DND-41 (cell line): ENCODE measurements around the gene TLCD3B.
A peak's percentile ranks its signal among the peaks of the same experiment; 100 is the strongest.

Experiments used
- ATAC-seq: fragments of 200-7000 bp; cut with Tn5 transposase; 3 replicates; pipeline ENCODE4 v1.9.1; 2021; ENCODE audit warnings: low read depth; ENCODE audit not compliant: insufficient read depth
- DNase-seq: peaks from one replicate; pipeline ENCODE4 v3.0.0-alpha.2; 2020
- H2AFZ ChIP-seq: 2 replicates; pipeline ENCODE4 v1.6.0; 2012; ENCODE audit warnings: low read depth, low read length
- H3K27ac ChIP-seq: 2 replicates; pipeline ENCODE4 v1.5.1; 2012; ENCODE audit warnings: low read length, inconsistent platforms
- H3K27me3 ChIP-seq: fragments of 200-600 bp; sonication (generic); 2 replicates; pipeline ENCODE4 v1.6.0; 2012; ENCODE audit warnings: low read length, mild to moderate bottlenecking, inconsistent platforms; ENCODE audit not compliant: insufficient read depth, poor library complexity
- H3K36me3 ChIP-seq: 2 replicates; pipeline ENCODE4 v1.5.1; 2012; ENCODE audit warnings: low read length, inconsistent platforms; ENCODE audit not compliant: insufficient read depth
- H3K4me1 ChIP-seq: 2 replicates; pipeline ENCODE4 v1.5.1; 2012; ENCODE audit warnings: mild to moderate bottlenecking, low read length; ENCODE audit not compliant: insufficient read depth
- H3K4me2 ChIP-seq: 2 replicates; pipeline ENCODE4 v1.6.0; 2012; ENCODE audit warnings: mild to moderate bottlenecking, moderate library complexity, low read length, inconsistent platforms; ENCODE audit not compliant: insufficient read depth
- H3K4me3 ChIP-seq, 2 experiments: fragments of 200-600 bp in 1 of 2; shearing (Covaris generic) in 1 of 2; 2 replicates each; pipeline ENCODE4 v1.5.1; 2012 to 2016; ENCODE audit warnings: inconsistent platforms in 2 of 2, low read length in 2 of 2, mild to moderate bottlenecking in 2 of 2, low read depth in 1 of 2, moderate library complexity in 1 of 2
- H3K79me2 ChIP-seq: 2 replicates; pipeline ENCODE4 v1.6.0; 2012; ENCODE audit warnings: low read length, inconsistent platforms; ENCODE audit not compliant: insufficient read depth
- H3K9ac ChIP-seq: 2 replicates; pipeline ENCODE4 v1.6.0; 2012; ENCODE audit warnings: low read depth, mild to moderate bottlenecking, inconsistent platforms, low read length, moderate library complexity
- H3K9me3 ChIP-seq: 2 replicates; pipeline ENCODE4 v1.5.1; 2012; ENCODE audit warnings: low read length, moderate library complexity, mild to moderate bottlenecking, inconsistent platforms; ENCODE audit not compliant: insufficient read depth, severe bottlenecking
- H4K20me1 ChIP-seq: 2 replicates; pipeline ENCODE4 v1.6.0; 2012; ENCODE audit warnings: low read length; ENCODE audit not compliant: insufficient read depth
- EZH2 ChIP-seq: IDR thresholded peaks from 3 replicates; pipeline ENCODE4 v1.6.1; 2012; ENCODE audit warnings: borderline replicate concordance, low read depth, mild to moderate bottlenecking, moderate library complexity, low read length, inconsistent platforms; ENCODE audit not compliant: severe bottlenecking
- TF ChIP-seq, protein P1 (sequence below): IDR thresholded peaks from 2 replicates; pipeline ENCODE4 v1.5.1; 2012; ENCODE audit warnings: borderline replicate concordance, low read length, moderate library complexity, mild to moderate bottlenecking; ENCODE audit not compliant: poor library complexity, severe bottlenecking; ENCODE audit errors: extremely low read depth

Gene TLCD3B

DNA sequence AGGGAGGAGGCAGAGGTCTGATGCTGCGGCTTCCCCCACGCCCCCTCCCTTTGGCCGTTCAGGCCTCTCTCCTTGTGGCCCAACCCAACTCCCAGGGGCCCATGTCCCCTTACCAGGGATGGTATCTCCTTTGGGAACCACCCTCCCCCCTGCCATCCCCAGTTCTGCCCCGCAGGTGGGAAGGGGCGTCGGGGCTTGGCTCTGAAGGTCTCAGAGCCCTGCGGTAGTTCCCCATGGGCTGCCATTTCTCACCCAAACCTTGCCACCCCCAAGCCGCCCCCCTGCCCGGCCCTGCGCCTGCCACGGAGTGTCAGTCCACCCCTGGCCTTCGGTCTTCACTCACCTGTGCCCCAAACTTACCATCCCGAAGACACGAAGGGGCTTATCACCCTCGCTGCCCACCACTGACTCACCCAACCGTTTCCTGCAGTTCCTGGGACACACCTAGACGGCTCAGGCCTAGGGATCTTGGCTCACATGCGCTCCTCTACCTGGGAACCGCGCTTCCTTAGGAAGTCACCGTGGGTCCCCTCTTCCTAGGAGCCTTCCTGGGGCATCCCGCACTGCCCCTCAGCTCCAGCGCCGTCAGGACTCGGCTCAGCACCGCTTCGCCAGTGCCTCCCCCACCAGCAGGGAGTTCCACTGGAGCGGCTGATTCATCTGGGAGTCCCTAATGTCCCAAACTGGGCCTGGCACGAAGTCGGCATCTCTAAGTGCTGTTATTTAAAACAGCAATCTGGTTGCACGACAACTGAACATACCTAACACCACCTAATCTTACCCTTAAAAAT lies 19.2 kb downstream of the TLCD3B start:
- ATAC-seq (no peak), DNase-seq (no peak)
- Histone ChIP-seq H3K9me3 (no peaks in the 10 kb centered on the region), H4K20me1 (peaks cover 7% of the 10 kb centered on the region; the same call in 1 of the 2 replicates), H2AFZ (peak overlapping the region; percentile 89; the same call in 1 of the 2 replicates), H3K27ac (no peak overlapping the region), H3K79me2 (no peaks in the 10 kb centered on the region), H3K4me3 (peak overlapping the region in 1 of 2 experiments; percentile 71; a peak in 1 of 4 replicates), H3K4me2 (peak overlapping the region; percentile 98), H3K27me3 (no peaks in the 10 kb centered on the region), H3K9ac (peak overlapping the region; percentile 70; the same call in 1 of the 2 replicates), H3K4me1 (peaks cover 17% of the 10 kb centered on the region), H3K36me3 (no peaks in the 10 kb centered on the region)
- TF ChIP-seq, protein P1, sequence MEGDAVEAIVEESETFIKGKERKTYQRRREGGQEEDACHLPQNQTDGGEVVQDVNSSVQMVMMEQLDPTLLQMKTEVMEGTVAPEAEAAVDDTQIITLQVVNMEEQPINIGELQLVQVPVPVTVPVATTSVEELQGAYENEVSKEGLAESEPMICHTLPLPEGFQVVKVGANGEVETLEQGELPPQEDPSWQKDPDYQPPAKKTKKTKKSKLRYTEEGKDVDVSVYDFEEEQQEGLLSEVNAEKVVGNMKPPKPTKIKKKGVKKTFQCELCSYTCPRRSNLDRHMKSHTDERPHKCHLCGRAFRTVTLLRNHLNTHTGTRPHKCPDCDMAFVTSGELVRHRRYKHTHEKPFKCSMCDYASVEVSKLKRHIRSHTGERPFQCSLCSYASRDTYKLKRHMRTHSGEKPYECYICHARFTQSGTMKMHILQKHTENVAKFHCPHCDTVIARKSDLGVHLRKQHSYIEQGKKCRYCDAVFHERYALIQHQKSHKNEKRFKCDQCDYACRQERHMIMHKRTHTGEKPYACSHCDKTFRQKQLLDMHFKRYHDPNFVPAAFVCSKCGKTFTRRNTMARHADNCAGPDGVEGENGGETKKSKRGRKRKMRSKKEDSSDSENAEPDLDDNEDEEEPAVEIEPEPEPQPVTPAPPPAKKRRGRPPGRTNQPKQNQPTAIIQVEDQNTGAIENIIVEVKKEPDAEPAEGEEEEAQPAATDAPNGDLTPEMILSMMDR, result no peak
- TF ChIP-seq EZH2, result no peak

DNA sequence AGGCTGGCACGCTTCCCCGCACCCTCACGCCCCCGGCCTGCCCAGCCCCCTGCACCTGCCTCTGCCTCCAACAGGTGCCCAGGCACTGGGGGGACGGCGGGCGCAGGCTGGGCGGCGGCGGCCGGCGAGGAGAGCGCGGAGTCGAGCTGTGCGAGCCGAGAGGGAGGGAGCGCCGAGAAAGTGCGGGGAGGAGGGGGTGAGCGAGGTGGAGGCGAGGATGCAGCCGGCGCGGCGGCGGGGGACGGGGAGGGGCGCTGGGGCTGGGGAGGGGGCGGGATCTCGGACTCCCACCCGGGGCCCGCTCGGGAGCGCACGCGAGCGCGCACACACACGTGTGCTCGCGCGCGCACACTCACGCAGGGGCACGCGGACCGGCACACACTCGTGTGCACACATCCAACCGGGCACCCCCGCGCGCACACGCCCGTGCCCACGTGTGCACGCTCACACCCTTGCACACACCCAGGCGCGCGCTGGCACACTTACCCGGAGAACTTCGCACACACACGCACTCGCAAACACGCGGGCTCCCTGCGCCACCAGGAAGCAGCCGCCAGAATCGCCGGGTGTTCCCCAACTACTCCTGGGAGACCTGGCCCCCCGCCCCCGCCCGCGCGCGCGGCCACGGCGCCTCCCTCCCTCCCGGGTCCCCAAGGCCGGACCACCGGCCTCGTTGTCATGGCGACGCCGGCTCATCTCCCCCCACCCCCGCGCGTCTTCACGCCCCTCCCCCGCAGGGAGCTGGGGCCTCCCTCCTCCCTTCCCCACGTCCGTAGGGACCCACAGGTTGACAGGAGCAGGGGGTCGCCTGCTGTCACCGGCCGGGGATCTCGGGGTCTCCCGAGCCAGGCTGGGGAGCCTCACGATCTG lies 20.0 kb downstream of the TLCD3B start, which contains the start of gene DOC2A:
TSS of gene DOC2A (minus strand) at position 184 of the 870 bp plus-strand sequence. CDS start 805 bp downstream, outside the sequence.
- Histone ChIP-seq H2AFZ (peak within 1 kb of the TSS; percentile 89), H3K27ac (no peak within 1 kb of the TSS; the same call in 1 of the 2 replicates), H3K79me2 (no peaks in the 10 kb centered on the region), H3K9me3 (no peaks in the 10 kb centered on the region), H3K4me1 (peaks cover 17% of the 10 kb centered on the region), H3K36me3 (peaks cover 8% of the 10 kb centered on the region; the same call in 1 of the 2 replicates), H4K20me1 (peaks cover 7% of the 10 kb centered on the region; the same call in 1 of the 2 replicates), H3K4me3 (peak within 1 kb of the TSS; percentile 36 to 71; a peak in 3 of 4 replicates), H3K4me2 (peak within 1 kb of the TSS; percentile 98), H3K27me3 (no peaks in the 10 kb centered on the region), H3K9ac (peak within 1 kb of the TSS; percentile 70)
- TF ChIP-seq EZH2, result no peak
- DNase-seq (peak; percentile 79), ATAC-seq (peak; percentile 88)

DNA sequence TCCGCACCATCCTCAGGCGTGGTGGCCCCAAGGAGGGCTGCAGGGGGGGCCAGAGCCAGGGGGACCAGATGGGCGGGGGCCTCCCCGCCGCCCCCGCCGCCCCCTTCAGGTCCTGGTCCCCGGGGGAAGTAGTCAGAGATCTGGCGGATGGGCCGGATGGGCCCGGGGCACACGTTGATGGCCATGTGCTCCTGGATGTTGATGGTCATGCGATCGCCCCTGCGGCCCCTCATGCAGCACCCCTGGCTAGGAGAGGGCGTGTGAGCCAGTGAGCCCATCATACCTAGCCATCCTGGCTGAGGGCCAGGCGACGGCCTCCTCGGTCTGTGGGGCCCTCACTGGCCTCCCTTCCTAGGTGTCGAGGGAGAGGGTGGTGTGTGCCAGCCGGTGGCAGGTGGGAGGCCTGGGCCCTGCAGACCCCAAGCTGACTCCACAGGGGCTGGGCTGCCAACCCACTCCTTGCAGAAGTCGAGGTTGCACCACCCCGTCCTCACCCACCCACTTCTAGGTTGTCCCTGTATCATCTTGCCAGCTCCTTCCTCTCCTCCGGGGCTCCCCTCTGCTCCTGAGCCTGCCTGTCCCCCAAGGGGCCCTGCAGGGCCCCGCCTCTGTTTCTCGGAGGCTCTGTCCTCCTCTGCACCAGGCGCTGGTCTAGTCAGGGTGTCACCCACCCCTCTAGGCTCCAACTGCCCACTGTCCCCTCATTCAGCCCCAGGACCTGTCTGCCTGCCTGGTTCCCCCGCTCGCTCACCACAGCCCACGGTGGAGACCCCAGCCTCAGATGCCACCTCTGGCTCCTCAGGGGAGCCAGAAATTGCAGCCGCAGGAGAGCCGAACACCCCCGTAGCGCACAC lies 20.9 kb downstream of the TLCD3B start:
- Histone ChIP-seq H3K9ac (peak overlapping the region; percentile 70), H3K36me3 (peaks cover 16% of the 10 kb centered on the region; the same call in 1 of the 2 replicates), H2AFZ (peak overlapping the region; percentile 84), H3K79me2 (no peaks in the 10 kb centered on the region), H3K4me3 (peak overlapping the region; percentile 36 to 71; a peak in 3 of 4 replicates), H3K27me3 (no peaks in the 10 kb centered on the region), H4K20me1 (peaks cover 7% of the 10 kb centered on the region; the same call in 1 of the 2 replicates), H3K27ac (no peak overlapping the region; the same call in 1 of the 2 replicates), H3K9me3 (no peaks in the 10 kb centered on the region), H3K4me2 (peak overlapping the region; percentile 98), H3K4me1 (peaks cover 17% of the 10 kb centered on the region)
- no peak for DNase-seq
- no peak for TF ChIP-seq EZH2
- TF ChIP-seq, protein P1, result no peak
- ATAC-seq, result peak; percentile 20
